Activated CD4-positive, alpha-beta T cell treated with anti-CD3 and anti-CD28 coated beads for 24 hours (primary cell): ENCODE measurements around the gene PKP2.

Experiments used
- DNase-seq, 2 donors: peaks; one replicate each; pipeline ENCODE4 v3.0.0-alpha.2; 2020; ENCODE audit warnings: low read depth in 2 of 2

The PKP2 gene

GRCh38 chr12:32755051-32755653 is 141.4 kb downstream of the PKP2 start:
- peak; percentile 49 to 61 for DNase-seq

- DNase-seq: no peak
Measured at GRCh38 chr12:32754111-32754510, 142.5 kb downstream of the PKP2 start.

GRCh38 chr12:32753605-32754004 is 143.0 kb downstream of the PKP2 start:
- DNase-seq: no peak

- no peak for DNase-seq
Measured at GRCh38 chr12:32743264-32743663, 153.3 kb downstream of the PKP2 start.

GRCh38 chr12:32742133-32742532 is 154.4 kb downstream of the PKP2 start:
- no peak for DNase-seq
